ENCODE data around the gene NEK10.
A peak's percentile ranks its signal among the peaks of the same experiment; 100 is the strongest.

Gene NEK10

GRCh38 chr3:27353221-27353620, 16.0 kb downstream of the NEK10 start:
- TF ChIP-seq CTCF (IDR thresholded peaks at IDR 0.05; ENCODE audit: low read depth, low read length): no peak
- H3K4me3 ChIP-seq (replicated peaks in 1 of 2; ENCODE audit: low read depth in 2 of 2, low read length in 2 of 2): no peak overlapping the region

GRCh38 chr3:27352047-27352446, 17.1 kb downstream of the NEK10 start:
- TF ChIP-seq CTCF (IDR thresholded peaks at IDR 0.05; ENCODE audit: low read depth, low read length): no peak
- no peak for DNase-seq (ENCODE audit: low read depth in 2 of 2)
- no peak overlapping the region for H3K4me3 ChIP-seq (replicated peaks in 1 of 2; ENCODE audit: low read depth in 2 of 2, low read length in 2 of 2)

More at GRCh38 chr3:27353221-27353620, 16.0 kb downstream of the NEK10 start:
- peak; percentile 23 to 53 for DNase-seq (ENCODE audit: low read depth in 2 of 2)

GRCh38 chr3:27349832-27350231, 19.4 kb downstream of the NEK10 start:
- no peak for DNase-seq (ENCODE audit: low read depth in 2 of 2)
- H3K4me3 ChIP-seq (replicated peaks in 1 of 2; ENCODE audit: low read depth in 2 of 2, low read length in 2 of 2): no peak overlapping the region
- TF ChIP-seq CTCF (IDR thresholded peaks at IDR 0.05; ENCODE audit: low read depth, low read length): no peak

- no peak overlapping the region for H3K4me3 ChIP-seq (replicated peaks in 1 of 2; ENCODE audit: low read depth in 2 of 2, low read length in 2 of 2)
- no peak for TF ChIP-seq CTCF (IDR thresholded peaks at IDR 0.05; ENCODE audit: low read depth, low read length)
- DNase-seq (ENCODE audit: low read depth in 2 of 2): no peak
Measured at GRCh38 chr3:27345959-27346865, 23.0 kb downstream of the NEK10 start.

GRCh38 chr3:27345493-27345892, 23.7 kb downstream of the NEK10 start:
- DNase-seq (ENCODE audit: low read depth in 2 of 2): no peak
- no peak overlapping the region for H3K4me3 ChIP-seq (replicated peaks in 1 of 2; ENCODE audit: low read depth in 2 of 2, low read length in 2 of 2)
- no peak for TF ChIP-seq CTCF (IDR thresholded peaks at IDR 0.05; ENCODE audit: low read depth, low read length)

- no peak for DNase-seq (ENCODE audit: low read depth in 2 of 2)
- no peak for TF ChIP-seq CTCF (IDR thresholded peaks at IDR 0.05; ENCODE audit: low read depth, low read length)
- no peak overlapping the region for H3K4me3 ChIP-seq (replicated peaks in 1 of 2; ENCODE audit: low read depth in 2 of 2, low read length in 2 of 2)
Measured at GRCh38 chr3:27345045-27345444, 24.1 kb downstream of the NEK10 start.

All from cardiac fibroblast (primary cell).